ENCODE data around the gene AGRN. TPM values are rescaled to one million over a fixed set of nuclear protein-coding genes. Genes with fewer than 3 reads are reported as not detected.

Gene AGRN
- total and polyA plus RNA-seq, 4 donors, result 1.8 to 22.4 (median 16.9) TPM

GRCh38 chr1:998995-999724, 20.8 kb upstream of the AGRN start:
- H3K4me1 ChIP-seq (ENCODE audit: control insufficient read depth in 4 of 4, insufficient read depth in 4 of 4, low read length in 3 of 4), result peaks cover 0 to 38% (median 23%) of the 10 kb centered on the region in 4 donors
- H3K9me3 ChIP-seq (ENCODE audit: control insufficient read depth in 4 of 4, low read length in 3 of 4), result no peaks in the 10 kb centered on the region
- 2% methylated on average over 86 of the region's 86 CpGs for WGBS
- peak overlapping the region in 1 of 3 donors; percentile 66 for H3K4me3 ChIP-seq (ENCODE audit: low read depth in 1 of 3, low read length in 3 of 3)
- peaks cover 0 to 1% (median 0%) of the 10 kb centered on the region in 4 donors for H3K36me3 ChIP-seq (ENCODE audit: control insufficient read depth in 4 of 4, insufficient read depth in 3 of 4, low read depth in 1 of 4, low read length in 3 of 4)
- H3K27me3 ChIP-seq (ENCODE audit: control insufficient read depth in 4 of 4, insufficient read depth in 4 of 4, low read length in 3 of 4), result peaks cover 0 to 11% (median 1%) of the 10 kb centered on the region in 4 donors
- DNase-seq (ENCODE audit: low spot score), result no peak
- peak overlapping the region; percentile 23 to 50 for H3K27ac ChIP-seq (ENCODE audit: low read depth in 1 of 2, low read length in 2 of 2)
- TF ChIP-seq EGR1 (IDR thresholded peaks at IDR 0.05; ENCODE audit: low read depth in 2 of 2) (no peak), ZBTB33 (IDR thresholded peaks at IDR 0.05) (no peak), CTCF (IDR thresholded peaks at IDR 0.05; ENCODE audit: low read depth, low read length, missing input control) (no peak), JUND (IDR thresholded peaks at IDR 0.05) (no peak), YY1 (IDR thresholded peaks at IDR 0.05) (no peak), HNF4G (IDR thresholded peaks at IDR 0.05) (no peak), HNF4A (conservative IDR thresholded peaks at IDR 0.05) (no peak), NR2F2 (IDR thresholded peaks at IDR 0.05) (no peak), RXRA (IDR thresholded peaks at IDR 0.05) (no peak), RAD21 (IDR thresholded peaks at IDR 0.05) (no peak), SP1 (IDR thresholded peaks at IDR 0.05) (no peak), GABPA (IDR thresholded peaks at IDR 0.05 in 1 of 2, conservative IDR thresholded peaks at IDR 0.05 in 1 of 2) (no peak)
- no peak overlapping the region for H3K9ac ChIP-seq (ENCODE audit: low read depth in 1 of 2, low read length in 2 of 2)

- DNase-seq (ENCODE audit: low spot score), result peak; percentile 54
- no peaks in the 10 kb centered on the region for H3K9me3 ChIP-seq (ENCODE audit: control insufficient read depth in 4 of 4, low read length in 3 of 4)
- peak within 1 kb of the TSS in 2 of 3 donors; percentile 31 to 66 for H3K4me3 ChIP-seq (ENCODE audit: low read depth in 1 of 3, low read length in 3 of 3)
- H3K27ac ChIP-seq (ENCODE audit: low read depth in 1 of 2, low read length in 2 of 2), result peak within 1 kb of the TSS; percentile 83 to 84
- 1% methylated on average over 95 of the region's 95 CpGs for WGBS
- peaks cover under 1 to 41% (median 27%) of the 10 kb centered on the region in 4 donors for H3K4me1 ChIP-seq (ENCODE audit: control insufficient read depth in 4 of 4, insufficient read depth in 4 of 4, low read length in 3 of 4)
- no peak for TF ChIP-seq HNF4A (conservative IDR thresholded peaks at IDR 0.05)
- no peak for TF ChIP-seq ZBTB33 (IDR thresholded peaks at IDR 0.05)
- TF ChIP-seq RAD21 (IDR thresholded peaks at IDR 0.05), result no peak
- TF ChIP-seq SP1 (IDR thresholded peaks at IDR 0.05), result peak; percentile 20
- TF ChIP-seq ATF3 (IDR thresholded peaks at IDR 0.05), result no peak
- TF ChIP-seq CTCF (IDR thresholded peaks at IDR 0.05; ENCODE audit: low read depth, low read length, missing input control), result no peak
- TF ChIP-seq HNF4G (IDR thresholded peaks at IDR 0.05), result no peak
- no peak for TF ChIP-seq NR2F2 (IDR thresholded peaks at IDR 0.05)
- peaks cover 0 to 1% (median 0%) of the 10 kb centered on the region in 4 donors for H3K36me3 ChIP-seq (ENCODE audit: control insufficient read depth in 4 of 4, insufficient read depth in 3 of 4, low read depth in 1 of 4, low read length in 3 of 4)
- peaks cover 0 to 11% (median 1%) of the 10 kb centered on the region in 4 donors for H3K27me3 ChIP-seq (ENCODE audit: control insufficient read depth in 4 of 4, insufficient read depth in 4 of 4, low read length in 3 of 4)
- H3K9ac ChIP-seq (ENCODE audit: low read depth in 1 of 2, low read length in 2 of 2), result peak within 1 kb of the TSS in 1 of 2 donors; percentile 15
Measured at GRCh38 chr1:999725-1000356, 20.1 kb upstream of the AGRN start, which contains the start of gene HES4. Gene HES4 (minus strand): TSS chr1:1000097. CDS start chr1:999973, 124 bp downstream.
